ENCODE results near the gene TLK2.

Gene TLK2

DNA sequence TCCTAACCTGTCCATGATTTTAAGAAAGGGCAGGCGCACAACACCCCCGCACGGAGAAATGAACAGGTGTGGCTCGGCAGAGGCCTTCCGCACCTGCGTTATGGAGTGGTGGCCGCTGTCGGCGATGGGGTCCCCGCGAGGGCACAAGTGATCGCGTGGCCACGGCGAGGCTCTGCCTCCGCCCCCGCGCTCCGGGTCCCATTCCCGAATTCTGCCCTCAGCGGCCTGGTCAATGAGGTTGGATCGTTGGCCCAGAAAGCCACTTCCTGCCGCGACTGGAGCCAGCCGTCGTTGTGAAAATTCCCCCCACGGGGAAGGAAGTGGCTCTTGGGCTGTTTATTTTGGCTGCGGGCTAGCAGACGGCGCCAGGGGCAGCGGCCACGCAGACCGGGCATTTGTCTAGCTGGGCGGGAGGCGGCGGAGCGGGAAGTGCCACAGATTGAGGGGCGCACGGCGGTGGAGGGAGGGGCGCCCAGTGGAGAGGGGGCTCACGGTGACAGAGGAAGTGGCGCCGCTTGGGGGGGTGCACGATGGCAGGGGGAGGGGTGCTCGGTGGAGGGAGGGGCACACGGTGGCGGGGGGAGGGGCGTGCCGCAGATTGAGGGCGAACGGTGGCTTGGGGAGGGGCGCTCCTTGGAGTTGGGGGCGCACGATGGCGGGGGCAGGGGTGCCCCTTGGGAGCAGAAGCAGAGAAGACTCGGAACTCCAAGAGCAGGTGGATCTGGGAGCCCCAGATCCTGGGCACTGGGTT, 173.8 kb downstream of the TLK2 start:
- DNase-seq (ENCODE audit: low read depth), result peak; percentile 25
- peak overlapping the region; percentile 29 for H3K4me3 ChIP-seq (ENCODE audit: low read depth, low read length)
- no peak for TF ChIP-seq CTCF (IDR thresholded peaks at IDR 0.05; ENCODE audit: control insufficient read depth, extremely low read depth, insufficient read depth)

DNA sequence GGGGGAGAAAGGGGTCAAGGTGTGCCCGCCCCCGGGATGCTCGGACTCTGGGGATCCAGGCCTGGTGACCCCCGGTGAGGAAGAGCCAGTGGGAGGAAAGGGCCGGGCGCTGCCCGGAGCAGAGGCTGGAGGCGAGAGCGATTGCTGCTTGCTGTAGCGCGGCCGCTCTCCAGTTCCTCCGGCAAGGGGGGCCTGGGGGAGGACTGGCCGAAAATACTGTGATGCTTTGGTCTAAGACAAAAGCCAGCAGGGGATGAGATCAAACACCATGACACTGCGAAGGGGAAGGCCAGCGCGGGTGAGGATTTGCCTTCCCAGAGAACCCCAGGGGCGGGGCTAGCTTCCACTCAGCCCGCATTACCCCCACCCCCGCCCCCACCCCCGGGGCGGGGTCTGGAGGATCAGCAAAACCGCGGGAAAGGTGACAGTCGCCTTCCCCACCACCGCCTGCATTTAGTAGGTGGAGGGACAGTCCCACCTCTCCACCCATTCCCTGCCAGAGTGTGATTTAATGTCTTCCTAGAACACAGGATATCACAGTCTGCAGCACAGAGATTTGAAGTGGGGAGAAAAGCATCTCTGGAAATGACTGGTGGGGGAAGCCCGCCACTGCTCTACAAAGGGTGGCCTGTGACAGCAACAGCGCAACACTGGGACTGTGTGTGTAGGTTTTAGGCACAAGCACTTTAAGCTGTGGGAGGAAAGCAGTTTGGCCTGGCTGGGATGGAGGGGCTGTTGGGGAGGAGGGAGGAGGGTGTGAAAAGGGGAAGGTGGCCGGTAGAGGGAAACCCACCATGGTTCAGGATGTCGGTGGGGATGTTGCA, 174.6 kb downstream of the TLK2 start:
- no peak for TF ChIP-seq CTCF (IDR thresholded peaks at IDR 0.05; ENCODE audit: control insufficient read depth, extremely low read depth, insufficient read depth)
- H3K4me3 ChIP-seq (ENCODE audit: low read depth, low read length), result peak overlapping the region; percentile 29
- no peak for DNase-seq (ENCODE audit: low read depth)

GRCh38 chr17:62653826-62654761, 175.5 kb downstream of the TLK2 start:
- no peak for TF ChIP-seq CTCF (IDR thresholded peaks at IDR 0.05; ENCODE audit: control insufficient read depth, extremely low read depth, insufficient read depth)
- no peak for DNase-seq (ENCODE audit: low read depth)
- H3K4me3 ChIP-seq (ENCODE audit: low read depth, low read length), result no peak overlapping the region

DNA sequence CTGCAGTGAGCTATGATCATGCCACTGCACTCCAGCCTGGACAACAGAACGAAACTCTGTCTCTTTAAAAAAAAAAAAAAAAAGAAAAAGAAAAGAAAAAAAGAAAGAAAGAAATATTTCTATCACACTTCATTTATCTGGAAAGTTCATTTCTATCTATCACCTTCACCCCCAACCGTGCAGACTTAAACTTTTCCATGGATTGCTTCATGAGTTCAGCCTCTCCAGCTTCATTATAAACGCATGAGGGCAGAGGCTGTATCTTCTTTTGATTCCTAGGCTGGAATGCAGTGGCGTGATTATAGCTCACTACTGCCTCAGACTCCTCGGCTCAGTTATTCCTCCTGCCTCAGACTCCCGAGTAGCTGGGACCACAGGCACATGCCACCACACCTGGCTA, 177.0 kb downstream of the TLK2 start:
- H3K4me3 ChIP-seq (ENCODE audit: low read depth, low read length), result no peak overlapping the region
- TF ChIP-seq CTCF (IDR thresholded peaks at IDR 0.05; ENCODE audit: control insufficient read depth, extremely low read depth, insufficient read depth), result no peak
- DNase-seq (ENCODE audit: low read depth), result no peak

DNA sequence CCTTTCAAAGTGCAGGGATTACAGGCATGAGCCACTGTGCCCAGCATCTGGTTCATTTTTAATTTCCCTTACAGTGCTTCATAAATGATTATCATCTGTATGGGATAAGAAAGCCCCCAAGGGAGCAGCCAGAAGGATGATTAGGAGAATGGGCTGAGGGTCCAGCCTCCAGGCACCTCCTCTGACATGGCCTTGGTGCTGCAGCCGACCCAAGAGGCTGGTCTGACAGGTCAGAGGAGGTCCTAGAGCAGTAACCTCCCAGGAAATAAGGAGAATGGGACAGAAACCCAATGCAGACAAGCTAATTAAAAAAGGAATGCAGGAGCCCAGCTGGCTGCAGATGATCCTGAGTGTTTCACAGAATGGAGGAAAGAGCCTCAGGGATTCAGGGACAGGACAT, 177.8 kb downstream of the TLK2 start:
- DNase-seq (ENCODE audit: low read depth), result no peak
- no peak for TF ChIP-seq CTCF (IDR thresholded peaks at IDR 0.05; ENCODE audit: control insufficient read depth, extremely low read depth, insufficient read depth)

GRCh38 chr17:62657145-62657665, 178.6 kb downstream of the TLK2 start:
- no peak overlapping the region for H3K4me3 ChIP-seq (ENCODE audit: low read depth, low read length)
- no peak for TF ChIP-seq CTCF (IDR thresholded peaks at IDR 0.05; ENCODE audit: control insufficient read depth, extremely low read depth, insufficient read depth)
- no peak for DNase-seq (ENCODE audit: low read depth)

More for the DNA sequence above, 177.8 kb downstream of the TLK2 start:
- no peak overlapping the region for H3K4me3 ChIP-seq (ENCODE audit: low read depth, low read length)

Measured in LNCaP clone FGC (cell line).